Measurements from ENCODE around the gene NPY4R. TPM values are rescaled to one million over a fixed set of nuclear protein-coding genes. Genes with fewer than 3 reads are reported as not detected.
"Not testable (repeated sequence)": the region's sequence is repeated elsewhere in the genome, so short reads cannot be mapped to it uniquely, and the experiment has no call there.

The NPY4R gene
- polyA plus RNA-seq (2013, experiment 1 of 2): not detected
- not detected for polyA plus RNA-seq (2013, experiment 2 of 2)

- not testable (repeated sequence) for H3K4me3 ChIP-seq (ENCODE audit: extremely low read depth, insufficient read depth, low read length, poor library complexity, severe bottlenecking); H3K9me3 ChIP-seq (ENCODE audit: control insufficient read depth, low read length); H3K4me1 ChIP-seq (ENCODE audit: control insufficient read depth, insufficient read depth, low read length, poor library complexity, severe bottlenecking); H3K36me3 ChIP-seq (ENCODE audit: control insufficient read depth, insufficient read depth, low read length); H3K27ac ChIP-seq (ENCODE audit: low read depth, low read length, severe bottlenecking)
- WGBS, 2 experiments (ENCODE audit: insufficient coverage in 2 of 2): no CpG with 5 or more reads among the region's 36 CpGs
These were observed at the start of gene NPY4R for GRCh38 chr10:46465765-46466164. Gene NPY4R (minus strand): TSS chr10:46465958. CDS start chr10:46462635, 3,323 bp downstream.

- Histone ChIP-seq H3K4me3 (ENCODE audit: extremely low read depth, insufficient read depth, low read length, poor library complexity, severe bottlenecking) (no peak overlapping the region), H3K9me3 (ENCODE audit: control insufficient read depth, low read length) (no peaks in the 10 kb centered on the region), H3K36me3 (ENCODE audit: control insufficient read depth, insufficient read depth, low read length) (no peaks in the 10 kb centered on the region), H3K4me1 (ENCODE audit: control insufficient read depth, insufficient read depth, low read length, poor library complexity, severe bottlenecking) (peaks cover 9% of the 10 kb centered on the region), H3K27ac (ENCODE audit: low read depth, low read length, severe bottlenecking) (no peak overlapping the region)
These were observed 49.6 kb upstream of the NPY4R start for GRCh38 chr10:46515366-46515765.

GRCh38 chr10:46514899-46515298 lies 49.1 kb upstream of the NPY4R start:
- 86 to 87% methylated on average over 3 of the region's 3 CpGs for WGBS, 2 experiments (ENCODE audit: insufficient coverage in 2 of 2)
- H3K27ac ChIP-seq (ENCODE audit: low read depth, low read length, severe bottlenecking): no peak overlapping the region
- no peaks in the 10 kb centered on the region for H3K36me3 ChIP-seq (ENCODE audit: control insufficient read depth, insufficient read depth, low read length)
- peaks cover 9% of the 10 kb centered on the region for H3K4me1 ChIP-seq (ENCODE audit: control insufficient read depth, insufficient read depth, low read length, poor library complexity, severe bottlenecking)
- no peaks in the 10 kb centered on the region for H3K9me3 ChIP-seq (ENCODE audit: control insufficient read depth, low read length)
- H3K4me3 ChIP-seq (ENCODE audit: extremely low read depth, insufficient read depth, low read length, poor library complexity, severe bottlenecking): no peak overlapping the region

- Histone ChIP-seq H3K27ac (ENCODE audit: low read depth, low read length, severe bottlenecking) (no peak overlapping the region), H3K36me3 (ENCODE audit: control insufficient read depth, insufficient read depth, low read length) (no peaks in the 10 kb centered on the region), H3K4me1 (ENCODE audit: control insufficient read depth, insufficient read depth, low read length, poor library complexity, severe bottlenecking) (peaks cover 9% of the 10 kb centered on the region), H3K9me3 (ENCODE audit: control insufficient read depth, low read length) (no peaks in the 10 kb centered on the region), H3K4me3 (ENCODE audit: extremely low read depth, insufficient read depth, low read length, poor library complexity, severe bottlenecking) (no peak overlapping the region)
- 75 to 76% methylated on average over 6 of the region's 6 CpGs for WGBS, 2 experiments (ENCODE audit: insufficient coverage in 2 of 2)
These were observed 48.7 kb upstream of the NPY4R start for GRCh38 chr10:46514431-46514861.

- not testable (repeated sequence) for H3K4me3 ChIP-seq (ENCODE audit: extremely low read depth, insufficient read depth, low read length, poor library complexity, severe bottlenecking); H3K27ac ChIP-seq (ENCODE audit: low read depth, low read length, severe bottlenecking); H3K36me3 ChIP-seq (ENCODE audit: control insufficient read depth, insufficient read depth, low read length); H3K9me3 ChIP-seq (ENCODE audit: control insufficient read depth, low read length); H3K4me1 ChIP-seq (ENCODE audit: control insufficient read depth, insufficient read depth, low read length, poor library complexity, severe bottlenecking)
- no CpG with 5 or more reads among the region's 8 CpGs for WGBS, 2 experiments (ENCODE audit: insufficient coverage in 2 of 2)
These were observed 47.6 kb upstream of the NPY4R start for GRCh38 chr10:46513333-46513732.

- H3K36me3 ChIP-seq (ENCODE audit: control insufficient read depth, insufficient read depth, low read length); H3K4me3 ChIP-seq (ENCODE audit: extremely low read depth, insufficient read depth, low read length, poor library complexity, severe bottlenecking); H3K27ac ChIP-seq (ENCODE audit: low read depth, low read length, severe bottlenecking); H3K9me3 ChIP-seq (ENCODE audit: control insufficient read depth, low read length); H3K4me1 ChIP-seq (ENCODE audit: control insufficient read depth, insufficient read depth, low read length, poor library complexity, severe bottlenecking): not testable (repeated sequence)
- WGBS, 2 experiments (ENCODE audit: insufficient coverage in 2 of 2): no CpG with 5 or more reads among the region's 7 CpGs
These were observed 47.0 kb upstream of the NPY4R start for GRCh38 chr10:46512725-46513124.

- H3K4me1 ChIP-seq (ENCODE audit: control insufficient read depth, insufficient read depth, low read length, poor library complexity, severe bottlenecking); H3K27ac ChIP-seq (ENCODE audit: low read depth, low read length, severe bottlenecking); H3K9me3 ChIP-seq (ENCODE audit: control insufficient read depth, low read length); H3K4me3 ChIP-seq (ENCODE audit: extremely low read depth, insufficient read depth, low read length, poor library complexity, severe bottlenecking); H3K36me3 ChIP-seq (ENCODE audit: control insufficient read depth, insufficient read depth, low read length): not testable (repeated sequence)
- no CpG with 5 or more reads among the region's 5 CpGs for WGBS, 2 experiments (ENCODE audit: insufficient coverage in 2 of 2)
These were observed 46.2 kb upstream of the NPY4R start for GRCh38 chr10:46512002-46512401.

GRCh38 chr10:46499990-46500389 lies 34.2 kb upstream of the NPY4R start:
- H3K4me3 ChIP-seq (ENCODE audit: extremely low read depth, insufficient read depth, low read length, poor library complexity, severe bottlenecking); H3K9me3 ChIP-seq (ENCODE audit: control insufficient read depth, low read length); H3K27ac ChIP-seq (ENCODE audit: low read depth, low read length, severe bottlenecking); H3K36me3 ChIP-seq (ENCODE audit: control insufficient read depth, insufficient read depth, low read length); H3K4me1 ChIP-seq (ENCODE audit: control insufficient read depth, insufficient read depth, low read length, poor library complexity, severe bottlenecking): not testable (repeated sequence)
- WGBS, 2 experiments (ENCODE audit: insufficient coverage in 2 of 2): no CpG with 5 or more reads among the region's 3 CpGs

- H3K27ac ChIP-seq (ENCODE audit: low read depth, low read length, severe bottlenecking); H3K4me1 ChIP-seq (ENCODE audit: control insufficient read depth, insufficient read depth, low read length, poor library complexity, severe bottlenecking); H3K9me3 ChIP-seq (ENCODE audit: control insufficient read depth, low read length); H3K36me3 ChIP-seq (ENCODE audit: control insufficient read depth, insufficient read depth, low read length); H3K4me3 ChIP-seq (ENCODE audit: extremely low read depth, insufficient read depth, low read length, poor library complexity, severe bottlenecking): not testable (repeated sequence)
- no CpG with 5 or more reads among the region's 5 CpGs for WGBS, 2 experiments (ENCODE audit: insufficient coverage in 2 of 2)
These were observed 33.4 kb upstream of the NPY4R start for GRCh38 chr10:46498985-46499703.

- H3K4me1 ChIP-seq (ENCODE audit: control insufficient read depth, insufficient read depth, low read length, poor library complexity, severe bottlenecking); H3K36me3 ChIP-seq (ENCODE audit: control insufficient read depth, insufficient read depth, low read length); H3K27ac ChIP-seq (ENCODE audit: low read depth, low read length, severe bottlenecking); H3K4me3 ChIP-seq (ENCODE audit: extremely low read depth, insufficient read depth, low read length, poor library complexity, severe bottlenecking); H3K9me3 ChIP-seq (ENCODE audit: control insufficient read depth, low read length): not testable (repeated sequence)
- WGBS, 2 experiments (ENCODE audit: insufficient coverage in 2 of 2): no CpG with 5 or more reads among the region's 2 CpGs
These were observed 32.1 kb upstream of the NPY4R start for GRCh38 chr10:46497878-46498277.

- WGBS, 2 experiments (ENCODE audit: insufficient coverage in 2 of 2): no CpG with 5 or more reads among the region's 4 CpGs
- not testable (repeated sequence) for H3K36me3 ChIP-seq (ENCODE audit: control insufficient read depth, insufficient read depth, low read length); H3K4me1 ChIP-seq (ENCODE audit: control insufficient read depth, insufficient read depth, low read length, poor library complexity, severe bottlenecking); H3K4me3 ChIP-seq (ENCODE audit: extremely low read depth, insufficient read depth, low read length, poor library complexity, severe bottlenecking); H3K9me3 ChIP-seq (ENCODE audit: control insufficient read depth, low read length); H3K27ac ChIP-seq (ENCODE audit: low read depth, low read length, severe bottlenecking)
These were observed 31.6 kb upstream of the NPY4R start for GRCh38 chr10:46497401-46497800.
